Panc1 (cell line): Measurements from ENCODE around the gene RPS16.

Experiments used
- POLR2AphosphoS5 ChIP-seq: IDR thresholded peaks from 2 replicates; pipeline ENCODE4 v1.6.1; 2012; ENCODE audit warnings: mild to moderate bottlenecking, low read depth, low read length, moderate library complexity
- TCF7L2 ChIP-seq: IDR thresholded peaks from 2 replicates; pipeline ENCODE4 v1.6.1; 2011; ENCODE audit warnings: mild to moderate bottlenecking, low read depth, low read length, inconsistent platforms
- TF ChIP-seq, protein P1 (sequence below): fragments of 450-650 bp; IDR thresholded peaks from 2 replicates; pipeline ENCODE4 v1.5.1; 2017; ENCODE audit warnings: mild to moderate bottlenecking
- TF ChIP-seq, protein P2 (sequence below), 2 experiments: IDR thresholded peaks; 2 replicates each; pipeline ENCODE4 v1.6.1; 2011 to 2012; ENCODE audit warnings: low read depth in 2 of 2, control low read depth in 1 of 2, low read length in 1 of 2, mild to moderate bottlenecking in 1 of 2, moderate library complexity in 1 of 2; ENCODE audit not compliant: insufficient read depth in 1 of 2

DNA sequence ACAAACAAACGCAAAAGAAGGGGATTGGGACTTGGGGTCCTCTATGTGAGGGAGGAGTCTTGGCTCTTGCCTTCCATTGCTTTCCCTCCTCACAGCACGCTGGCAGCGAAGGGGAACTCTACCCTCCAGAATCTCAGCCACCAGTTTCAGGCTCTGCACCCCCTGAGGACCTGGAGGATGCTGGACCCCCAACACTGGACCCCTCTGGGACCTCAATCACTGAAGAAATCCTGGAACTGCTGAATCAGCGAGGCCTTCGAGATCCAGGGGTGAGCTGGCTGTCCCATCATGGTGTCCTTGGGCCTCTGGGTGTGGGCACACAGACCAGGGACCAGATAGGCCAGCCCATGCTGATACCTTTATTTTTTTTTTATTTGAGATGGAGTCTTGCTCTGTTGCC lies 13.7 kb downstream of the RPS16 start:
- TF ChIP-seq, protein P1, sequence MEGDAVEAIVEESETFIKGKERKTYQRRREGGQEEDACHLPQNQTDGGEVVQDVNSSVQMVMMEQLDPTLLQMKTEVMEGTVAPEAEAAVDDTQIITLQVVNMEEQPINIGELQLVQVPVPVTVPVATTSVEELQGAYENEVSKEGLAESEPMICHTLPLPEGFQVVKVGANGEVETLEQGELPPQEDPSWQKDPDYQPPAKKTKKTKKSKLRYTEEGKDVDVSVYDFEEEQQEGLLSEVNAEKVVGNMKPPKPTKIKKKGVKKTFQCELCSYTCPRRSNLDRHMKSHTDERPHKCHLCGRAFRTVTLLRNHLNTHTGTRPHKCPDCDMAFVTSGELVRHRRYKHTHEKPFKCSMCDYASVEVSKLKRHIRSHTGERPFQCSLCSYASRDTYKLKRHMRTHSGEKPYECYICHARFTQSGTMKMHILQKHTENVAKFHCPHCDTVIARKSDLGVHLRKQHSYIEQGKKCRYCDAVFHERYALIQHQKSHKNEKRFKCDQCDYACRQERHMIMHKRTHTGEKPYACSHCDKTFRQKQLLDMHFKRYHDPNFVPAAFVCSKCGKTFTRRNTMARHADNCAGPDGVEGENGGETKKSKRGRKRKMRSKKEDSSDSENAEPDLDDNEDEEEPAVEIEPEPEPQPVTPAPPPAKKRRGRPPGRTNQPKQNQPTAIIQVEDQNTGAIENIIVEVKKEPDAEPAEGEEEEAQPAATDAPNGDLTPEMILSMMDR = no peak
- TF ChIP-seq, protein P2, sequence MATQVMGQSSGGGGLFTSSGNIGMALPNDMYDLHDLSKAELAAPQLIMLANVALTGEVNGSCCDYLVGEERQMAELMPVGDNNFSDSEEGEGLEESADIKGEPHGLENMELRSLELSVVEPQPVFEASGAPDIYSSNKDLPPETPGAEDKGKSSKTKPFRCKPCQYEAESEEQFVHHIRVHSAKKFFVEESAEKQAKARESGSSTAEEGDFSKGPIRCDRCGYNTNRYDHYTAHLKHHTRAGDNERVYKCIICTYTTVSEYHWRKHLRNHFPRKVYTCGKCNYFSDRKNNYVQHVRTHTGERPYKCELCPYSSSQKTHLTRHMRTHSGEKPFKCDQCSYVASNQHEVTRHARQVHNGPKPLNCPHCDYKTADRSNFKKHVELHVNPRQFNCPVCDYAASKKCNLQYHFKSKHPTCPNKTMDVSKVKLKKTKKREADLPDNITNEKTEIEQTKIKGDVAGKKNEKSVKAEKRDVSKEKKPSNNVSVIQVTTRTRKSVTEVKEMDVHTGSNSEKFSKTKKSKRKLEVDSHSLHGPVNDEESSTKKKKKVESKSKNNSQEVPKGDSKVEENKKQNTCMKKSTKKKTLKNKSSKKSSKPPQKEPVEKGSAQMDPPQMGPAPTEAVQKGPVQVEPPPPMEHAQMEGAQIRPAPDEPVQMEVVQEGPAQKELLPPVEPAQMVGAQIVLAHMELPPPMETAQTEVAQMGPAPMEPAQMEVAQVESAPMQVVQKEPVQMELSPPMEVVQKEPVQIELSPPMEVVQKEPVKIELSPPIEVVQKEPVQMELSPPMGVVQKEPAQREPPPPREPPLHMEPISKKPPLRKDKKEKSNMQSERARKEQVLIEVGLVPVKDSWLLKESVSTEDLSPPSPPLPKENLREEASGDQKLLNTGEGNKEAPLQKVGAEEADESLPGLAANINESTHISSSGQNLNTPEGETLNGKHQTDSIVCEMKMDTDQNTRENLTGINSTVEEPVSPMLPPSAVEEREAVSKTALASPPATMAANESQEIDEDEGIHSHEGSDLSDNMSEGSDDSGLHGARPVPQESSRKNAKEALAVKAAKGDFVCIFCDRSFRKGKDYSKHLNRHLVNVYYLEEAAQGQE (IDR thresholded peaks at IDR 0.05; ENCODE audit: insufficient read depth in 1 of 2, low read depth in 2 of 2, low read length in 1 of 2) = no peak
- TF ChIP-seq POLR2AphosphoS5 = no peak
- TF ChIP-seq TCF7L2 = no peak
